Chondrocyte (in vitro differentiated cells): ENCODE measurements around the gene BRD7. TPM values are rescaled to one million over a fixed set of nuclear protein-coding genes. Genes with fewer than 3 reads are reported as not detected.

Experiments
- DNase-seq: peaks from one replicate; pipeline ENCODE4 v3.0.0; 2021; ENCODE audit warnings: mixed read lengths, low spot score
- H3K27ac Mint-ChIP-seq: one replicate; pipeline ENCODE4 v1.8.0; 2021; ENCODE audit warnings: mild to moderate bottlenecking, moderate library complexity, mixed read lengths; ENCODE audit not compliant: unreplicated experiment
- H3K27me3 Mint-ChIP-seq: 2 replicates; pipeline ENCODE4 v1.8.0; 2021; ENCODE audit warnings: low read depth, mixed read lengths
- H3K36me3 Mint-ChIP-seq: 2 replicates; pipeline ENCODE4 v1.8.0; 2021; ENCODE audit warnings: low read depth, mixed read lengths
- H3K4me1 Mint-ChIP-seq: 2 replicates; pipeline ENCODE4 v1.8.0; 2021; ENCODE audit warnings: low read depth, mild to moderate bottlenecking, mixed read lengths
- H3K4me3 Mint-ChIP-seq: one replicate; pipeline ENCODE4 v1.8.0; 2021; ENCODE audit warnings: mild to moderate bottlenecking, moderate library complexity, mixed read lengths; ENCODE audit not compliant: unreplicated experiment
- H3K9me3 Mint-ChIP-seq: 2 replicates; pipeline ENCODE4 v1.8.0; 2021; ENCODE audit warnings: low read depth, mixed read lengths
- CTCF ChIP-seq: fragments of 200-600 bp; sonication (generic); IDR thresholded peaks from 2 replicates; pipeline ENCODE4 v1.5.0; 2021; ENCODE audit warnings: antibody characterized with exemption, mild to moderate bottlenecking, moderate library complexity
- total RNA-seq: library from RNA; stranded (reverse); gene quantifications from 3 replicates; pipeline ENCODE4 v1.2.1, GENCODE V29; 2021

BRD7 gene
- total RNA-seq, 1 donor from 2014 or later = 47.6 TPM

- Mint-ChIP-seq H3K9me3 (no peaks in the 10 kb centered on the region), H3K4me1 (peaks cover 14% of the 10 kb centered on the region), H3K4me3 (no peak overlapping the region), H3K27ac (no peak overlapping the region), H3K36me3 (peaks cover 21% of the 10 kb centered on the region), H3K27me3 (no peaks in the 10 kb centered on the region)
- no peak for DNase-seq
- no peak for TF ChIP-seq CTCF
These were observed 42.5 kb downstream of the BRD7 start for GRCh38 chr16:50326264-50326663.

GRCh38 chr16:50324345-50324744 lies 44.4 kb downstream of the BRD7 start:
- Mint-ChIP-seq H3K27me3 (no peaks in the 10 kb centered on the region), H3K4me3 (no peak overlapping the region), H3K36me3 (peaks cover 33% of the 10 kb centered on the region), H3K9me3 (no peaks in the 10 kb centered on the region), H3K4me1 (peaks cover 2% of the 10 kb centered on the region), H3K27ac (no peak overlapping the region)
- DNase-seq = no peak
- no peak for TF ChIP-seq CTCF

GRCh38 chr16:50323335-50324011 lies 45.3 kb downstream of the BRD7 start:
- H3K36me3 Mint-ChIP-seq = peaks cover 34% of the 10 kb centered on the region
- no peaks in the 10 kb centered on the region for H3K9me3 Mint-ChIP-seq
- no peak for DNase-seq
- no peak overlapping the region for H3K27ac Mint-ChIP-seq
- H3K27me3 Mint-ChIP-seq = no peaks in the 10 kb centered on the region
- no peaks in the 10 kb centered on the region for H3K4me1 Mint-ChIP-seq
- peak; percentile 75 for TF ChIP-seq CTCF
- no peak overlapping the region for H3K4me3 Mint-ChIP-seq

GRCh38 chr16:50322333-50322732 lies 46.5 kb downstream of the BRD7 start:
- H3K4me1 Mint-ChIP-seq = no peaks in the 10 kb centered on the region
- peaks cover 36% of the 10 kb centered on the region for H3K36me3 Mint-ChIP-seq
- no peaks in the 10 kb centered on the region for H3K9me3 Mint-ChIP-seq
- no peak overlapping the region for H3K27ac Mint-ChIP-seq
- DNase-seq = no peak
- TF ChIP-seq CTCF = no peak
- no peak overlapping the region for H3K4me3 Mint-ChIP-seq
- no peaks in the 10 kb centered on the region for H3K27me3 Mint-ChIP-seq

GRCh38 chr16:50320310-50320709 lies 48.5 kb downstream of the BRD7 start:
- peaks cover 11% of the 10 kb centered on the region for H3K4me1 Mint-ChIP-seq
- H3K36me3 Mint-ChIP-seq = peaks cover 32% of the 10 kb centered on the region
- H3K4me3 Mint-ChIP-seq = no peak overlapping the region
- H3K27me3 Mint-ChIP-seq = no peaks in the 10 kb centered on the region
- H3K9me3 Mint-ChIP-seq = no peaks in the 10 kb centered on the region
- no peak for TF ChIP-seq CTCF
- no peak for DNase-seq
- H3K27ac Mint-ChIP-seq = no peak overlapping the region
